BLaER1 treated with 17β-estradiol and CSF1 and Interleukin-3, amounts not matched to agents 10 nM and 100 nM (cell line): ENCODE results near the gene HOXA2.

Experiments
- H3K27ac ChIP-seq, 11 experiments: shearing (Covaris generic); formaldehyde crosslinking; 2 replicates each; pipeline ENCODE4 v1.8.1; 2022
- H3K27me3 ChIP-seq, 11 experiments: shearing (Covaris generic); formaldehyde crosslinking; 2 replicates each; pipeline ENCODE4 v1.8.1; 2022
- H3K36me3 ChIP-seq, 11 experiments: shearing (Covaris generic); formaldehyde crosslinking; 2 replicates each; pipeline ENCODE4 v1.8.1; 2022
- H3K4me1 ChIP-seq, 10 experiments: shearing (Covaris generic); formaldehyde crosslinking; 2 replicates each; pipeline ENCODE4 v1.8.1; 2022
- H3K4me2 ChIP-seq, 11 experiments: shearing (Covaris generic); formaldehyde crosslinking; 2 replicates each; pipeline ENCODE4 v1.8.1; 2022
- H3K4me3 ChIP-seq, 10 experiments: shearing (Covaris generic); formaldehyde crosslinking; 2 replicates each; pipeline ENCODE4 v1.8.1; 2022
- H3K9ac ChIP-seq, 11 experiments: shearing (Covaris generic); formaldehyde crosslinking; 2 replicates each; pipeline ENCODE4 v1.8.1; 2022
- H3K9me3 ChIP-seq, 11 experiments: shearing (Covaris generic); formaldehyde crosslinking; replicated peaks in 1 of 11; 2 replicates each; pipeline ENCODE4 v1.8.1; 2022
- H4K20me1 ChIP-seq, 11 experiments: shearing (Covaris generic); formaldehyde crosslinking; 2 replicates each; pipeline ENCODE4 v1.8.1; 2022
- Cebpa-rat ChIP-seq, 11 experiments: shearing (Covaris generic); IDR thresholded peaks; 2 replicates each; pipeline ENCODE4 v1.8.1; 2022

HOXA2 gene

GRCh38 chr7:27116031-27116961 lies 13.8 kb upstream of the HOXA2 start:
- Histone ChIP-seq H3K9ac (no peak overlapping the region), H3K4me2 (no peak overlapping the region), H4K20me1 (no peaks in the 10 kb centered on the region), H3K27me3 (no peaks in the 10 kb centered on the region), H3K4me3 (no peak overlapping the region), H3K4me1 (no peaks in the 10 kb centered on the region), H3K9me3 (peaks cover 0 to 6% (median 0%) of the 10 kb centered on the region in 11 experiments; a peak in 3 of 22 replicates), H3K36me3 (no peaks in the 10 kb centered on the region), H3K27ac (no peak overlapping the region)
- TF ChIP-seq Cebpa-rat (IDR thresholded peaks at IDR 0.05) = no peak

DNA sequence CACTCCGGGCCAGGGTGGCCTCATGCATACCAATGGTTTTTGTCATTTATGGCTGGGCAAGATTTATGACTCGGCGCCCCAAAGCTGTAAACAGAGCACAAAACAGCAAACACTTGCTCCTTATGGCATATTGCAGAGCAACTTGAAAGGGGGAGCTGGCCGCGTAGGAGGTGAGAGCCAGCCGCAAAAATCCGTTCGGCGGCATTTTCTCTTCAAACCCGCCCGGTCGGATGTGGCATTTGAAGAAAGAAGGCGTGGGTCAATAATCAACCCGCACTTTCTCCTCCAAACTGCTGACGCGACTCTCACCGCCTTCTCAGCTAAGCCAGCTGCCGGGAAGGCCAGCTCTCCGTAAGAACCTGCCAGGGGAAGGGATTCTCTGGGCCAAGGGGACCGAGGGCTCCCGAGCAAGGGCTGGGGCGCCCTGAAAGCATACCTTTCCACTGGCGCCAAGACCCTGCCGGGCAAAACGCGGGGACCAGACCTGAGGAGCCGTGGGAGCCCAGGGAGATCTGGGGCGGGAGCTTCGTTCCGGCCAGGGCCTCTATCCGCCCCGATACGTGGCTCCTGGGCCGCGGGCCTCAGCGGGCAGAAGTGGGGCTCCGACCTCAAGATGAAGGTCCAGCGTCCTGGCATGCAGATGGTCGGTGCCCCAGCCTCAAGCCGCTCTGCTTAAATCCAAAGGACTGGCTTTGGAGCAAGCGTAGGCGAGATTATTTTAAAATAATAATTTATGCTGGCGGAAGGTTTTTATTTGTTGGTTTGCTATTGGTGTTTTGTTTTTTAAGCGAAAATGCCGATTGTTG lies 12.9 kb upstream of the HOXA2 start:
- no peaks in the 10 kb centered on the region for H3K4me1 ChIP-seq

GRCh38 chr7:27114881-27115220 lies 12.4 kb upstream of the HOXA2 start:
- Histone ChIP-seq H3K27me3 (no peaks in the 10 kb centered on the region), H3K4me1 (no peaks in the 10 kb centered on the region), H4K20me1 (no peaks in the 10 kb centered on the region), H3K4me2 (no peak overlapping the region), H3K27ac (no peak overlapping the region), H3K9ac (no peak overlapping the region), H3K36me3 (no peaks in the 10 kb centered on the region), H3K4me3 (no peak overlapping the region), H3K9me3 (peaks cover 5 to 20% (median 9%) of the 10 kb centered on the region in 11 experiments; a peak in 17 of 22 replicates)
- TF ChIP-seq Cebpa-rat (IDR thresholded peaks at IDR 0.05) = no peak

More for the DNA sequence above, 12.9 kb upstream of the HOXA2 start:
- no peaks in the 10 kb centered on the region for H3K36me3 ChIP-seq
- no peak for TF ChIP-seq Cebpa-rat (IDR thresholded peaks at IDR 0.05)
- no peak overlapping the region for H3K4me2 ChIP-seq
- peaks cover 2 to 14% (median 5%) of the 10 kb centered on the region in 11 experiments; a peak in 17 of 22 replicates for H3K9me3 ChIP-seq
- H3K27ac ChIP-seq = no peak overlapping the region
- no peak overlapping the region for H3K9ac ChIP-seq
- H3K4me3 ChIP-seq = no peak overlapping the region
- H3K27me3 ChIP-seq = no peaks in the 10 kb centered on the region
- H4K20me1 ChIP-seq = no peaks in the 10 kb centered on the region

DNA sequence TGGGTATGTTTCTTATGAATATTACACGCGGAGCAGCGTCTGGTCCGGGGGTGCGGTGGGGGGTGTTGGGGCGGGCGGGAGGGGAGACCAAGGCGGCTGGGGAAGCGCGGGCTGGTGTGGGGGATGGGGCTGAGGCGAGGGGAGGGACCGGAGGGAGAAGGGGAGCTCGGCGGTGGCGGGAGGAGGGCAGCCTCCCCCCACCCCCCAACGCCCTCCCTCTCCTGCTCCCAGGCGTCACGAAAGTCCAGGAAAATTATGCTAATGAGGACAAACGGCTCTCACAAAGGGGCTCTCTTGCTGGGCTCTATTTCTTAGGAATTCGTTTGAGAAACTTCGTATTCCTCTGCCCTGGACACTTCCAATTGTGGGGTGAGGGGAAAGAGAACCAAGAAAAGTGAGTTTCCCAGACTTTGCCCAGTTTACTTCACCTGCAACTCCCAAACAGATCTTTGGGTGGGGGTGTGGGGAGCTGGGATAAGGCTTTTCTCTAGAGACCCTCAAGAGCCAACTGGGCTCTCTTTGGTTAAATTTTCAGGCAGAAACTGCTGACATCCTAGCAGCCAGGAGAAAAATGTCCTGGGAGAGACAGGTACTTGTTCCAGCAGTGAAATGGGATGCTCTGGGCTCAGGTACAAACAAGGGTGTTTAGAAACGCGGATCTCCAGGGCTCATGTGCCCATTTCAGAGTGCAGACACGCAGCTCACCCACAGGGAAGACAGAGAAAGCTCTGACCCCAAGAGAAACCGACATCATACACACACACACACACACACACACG lies 11.7 kb upstream of the HOXA2 start:
- peaks cover 5 to 27% (median 15%) of the 10 kb centered on the region in 11 experiments; a peak in 18 of 22 replicates for H3K9me3 ChIP-seq
- no peaks in the 10 kb centered on the region for H3K36me3 ChIP-seq
- no peaks in the 10 kb centered on the region for H4K20me1 ChIP-seq
- TF ChIP-seq Cebpa-rat (IDR thresholded peaks at IDR 0.05) = no peak
- no peak overlapping the region for H3K27ac ChIP-seq
- no peaks in the 10 kb centered on the region for H3K27me3 ChIP-seq
- H3K9ac ChIP-seq = no peak overlapping the region
- no peaks in the 10 kb centered on the region for H3K4me1 ChIP-seq
- no peak overlapping the region for H3K4me3 ChIP-seq
- H3K4me2 ChIP-seq = no peak overlapping the region

GRCh38 chr7:27112955-27113949 lies 10.8 kb upstream of the HOXA2 start:
- H3K4me1 ChIP-seq = no peaks in the 10 kb centered on the region
- no peaks in the 10 kb centered on the region for H3K27me3 ChIP-seq
- no peak overlapping the region for H3K9ac ChIP-seq
- no peak overlapping the region for H3K4me3 ChIP-seq
- H3K36me3 ChIP-seq = no peaks in the 10 kb centered on the region
- H3K4me2 ChIP-seq = no peak overlapping the region
- no peaks in the 10 kb centered on the region for H4K20me1 ChIP-seq
- peaks cover 5 to 36% (median 24%) of the 10 kb centered on the region in 11 experiments; a peak in 20 of 22 replicates for H3K9me3 ChIP-seq
- H3K27ac ChIP-seq = no peak overlapping the region
- TF ChIP-seq Cebpa-rat (IDR thresholded peaks at IDR 0.05) = no peak

- H3K27me3 ChIP-seq = no peaks in the 10 kb centered on the region
- H3K4me2 ChIP-seq = no peak overlapping the region
- H4K20me1 ChIP-seq = no peaks in the 10 kb centered on the region
- H3K27ac ChIP-seq = no peak overlapping the region
- H3K4me3 ChIP-seq = no peak overlapping the region
- peaks cover 12 to 45% (median 33%) of the 10 kb centered on the region in 11 experiments; a peak in 20 of 22 replicates for H3K9me3 ChIP-seq
- TF ChIP-seq Cebpa-rat (IDR thresholded peaks at IDR 0.05) = no peak
- H3K36me3 ChIP-seq = no peaks in the 10 kb centered on the region
- no peaks in the 10 kb centered on the region for H3K4me1 ChIP-seq
- H3K9ac ChIP-seq = no peak overlapping the region
Measured at GRCh38 chr7:27112361-27112760, 9.9 kb upstream of the HOXA2 start.

- peaks cover 15 to 50% (median 37%) of the 10 kb centered on the region in 11 experiments; a peak in 21 of 22 replicates for H3K9me3 ChIP-seq
- TF ChIP-seq Cebpa-rat (IDR thresholded peaks at IDR 0.05) = no peak
- no peak overlapping the region for H3K27ac ChIP-seq
- no peaks in the 10 kb centered on the region for H4K20me1 ChIP-seq
- no peak overlapping the region for H3K9ac ChIP-seq
- H3K27me3 ChIP-seq = no peaks in the 10 kb centered on the region
- no peak overlapping the region for H3K4me2 ChIP-seq
- no peak overlapping the region for H3K4me3 ChIP-seq
- no peaks in the 10 kb centered on the region for H3K4me1 ChIP-seq
- H3K36me3 ChIP-seq = no peaks in the 10 kb centered on the region
Measured at GRCh38 chr7:27111751-27112277, 9.3 kb upstream of the HOXA2 start.
